ENCODE measurements around the gene FAM229A.
"Not testable (repeated sequence)": the region's sequence is repeated elsewhere in the genome, so short reads cannot be mapped to it uniquely, and the experiment has no call there.

The FAM229A gene

GRCh38 chr1:32356478-32356877 is 5.8 kb downstream of the FAM229A start:
- Histone ChIP-seq H3K27ac (no peak overlapping the region), H3K9me3 (no peaks in the 10 kb centered on the region), H3K27me3 (no peaks in the 10 kb centered on the region), H3K4me1 (peaks cover 0 to 22% (median 22%) of the 10 kb centered on the region in 4 donors), H3K4me3 (no peak overlapping the region), H3K36me3 (no peaks in the 10 kb centered on the region)
- DNase-seq: no peak
- TF ChIP-seq CTCF (IDR thresholded peaks at IDR 0.05): no peak
- intact Hi-C loops (cut with DNase I; ENCODE audit: low total_unique reads): no loop called here

- H3K4me3 ChIP-seq; H3K36me3 ChIP-seq; intact Hi-C loops (cut with DNase I; ENCODE audit: low total_unique reads): not testable (repeated sequence)
These were observed 6.5 kb downstream of the FAM229A start for GRCh38 chr1:32355778-32356177.

GRCh38 chr1:32353886-32354570 is 8.3 kb downstream of the FAM229A start:
- peak in 1 of 2 donors; percentile 70 for DNase-seq
- H3K9me3 ChIP-seq: no peaks in the 10 kb centered on the region
- no peak for TF ChIP-seq CTCF (IDR thresholded peaks at IDR 0.05)
- peak overlapping the region; percentile 16 to 18 for H3K27ac ChIP-seq
- H3K4me1 ChIP-seq: peaks cover 0 to 21% (median 20%) of the 10 kb centered on the region in 4 donors
- no peaks in the 10 kb centered on the region for H3K36me3 ChIP-seq
- H3K27me3 ChIP-seq: no peaks in the 10 kb centered on the region
- no peak overlapping the region for H3K4me3 ChIP-seq
- intact Hi-C loops (cut with DNase I; ENCODE audit: low total_unique reads): loop anchor here (5.0 kb wide), 1 partner anchor 152 kb away; the partner anchor contains the start of gene CCDC28B

More at GRCh38 chr1:32355778-32356177, 6.5 kb downstream of the FAM229A start:
- not testable (repeated sequence) for H3K27ac ChIP-seq, H3K9me3 ChIP-seq, DNase-seq, H3K27me3 ChIP-seq
- H3K4me1 ChIP-seq: peaks cover 0 to 21% (median 20%) of the 10 kb centered on the region in 4 donors

- H3K4me1 ChIP-seq: peaks cover 0 to 21% (median 20%) of the 10 kb centered on the region in 4 donors
- DNase-seq: peak in 1 of 2 donors; percentile 45
- H3K9me3 ChIP-seq: no peaks in the 10 kb centered on the region
- no peak for TF ChIP-seq CTCF (IDR thresholded peaks at IDR 0.05)
- no peak overlapping the region for H3K4me3 ChIP-seq
- peak overlapping the region; percentile 16 to 18 for H3K27ac ChIP-seq
- no peaks in the 10 kb centered on the region for H3K27me3 ChIP-seq
- intact Hi-C loops (cut with DNase I; ENCODE audit: low total_unique reads): loop anchor here (5.0 kb wide), 1 partner anchor 151 kb away; the partner anchor contains the start of gene CCDC28B
- H3K36me3 ChIP-seq: no peaks in the 10 kb centered on the region
These were observed 8.9 kb downstream of the FAM229A start for GRCh38 chr1:32353431-32353830.

GRCh38 chr1:32352831-32353383 is 9.4 kb downstream of the FAM229A start:
- intact Hi-C loops (cut with DNase I; ENCODE audit: low total_unique reads): loop anchor here (5.0 kb wide), 1 partner anchor 151 kb away; the partner anchor contains the start of gene CCDC28B
- no peaks in the 10 kb centered on the region for H3K9me3 ChIP-seq
- H3K4me1 ChIP-seq: peaks cover 0 to 21% (median 20%) of the 10 kb centered on the region in 4 donors
- DNase-seq: peak in 1 of 2 donors; percentile 41
- H3K36me3 ChIP-seq: no peaks in the 10 kb centered on the region
- no peak overlapping the region for H3K4me3 ChIP-seq
- peak overlapping the region in 1 of 2 donors; percentile 86 for H3K27ac ChIP-seq
- TF ChIP-seq CTCF (IDR thresholded peaks at IDR 0.05): no peak
- H3K27me3 ChIP-seq: no peaks in the 10 kb centered on the region

- Histone ChIP-seq H3K27ac (peak overlapping the region; percentile 86 to 94), H3K36me3 (no peaks in the 10 kb centered on the region), H3K4me3 (peak overlapping the region; percentile 59 to 84), H3K4me1 (peaks cover 0 to 21% (median 20%) of the 10 kb centered on the region in 4 donors), H3K9me3 (no peaks in the 10 kb centered on the region), H3K27me3 (no peaks in the 10 kb centered on the region)
- no peak for TF ChIP-seq CTCF (IDR thresholded peaks at IDR 0.05)
- intact Hi-C loops (cut with DNase I; ENCODE audit: low total_unique reads): loop anchor here (5.0 kb wide), 1 partner anchor 150 kb away; the partner anchor contains the start of gene CCDC28B
- no peak for DNase-seq
These were observed 10.0 kb downstream of the FAM229A start for GRCh38 chr1:32352239-32352745.
